OCI-LY7 (cell line): ENCODE data around the gene POLR1E. TPM values are rescaled to one million over a fixed set of nuclear protein-coding genes. Genes with fewer than 3 reads are reported as not detected.
A peak's percentile ranks its signal among the peaks of the same experiment; 100 is the strongest.

Source experiments
- BruUV-seq: library from RNA; stranded (reverse); fragments of 400-500 nt; replicated peaks from 2 replicates; lab custom pipeline; 2021; lab: Mats Ljungman, UMichigan
- CTCF ChIA-PET: fragments of 300-600 bp; sonication (Branson Sonifier 250); formaldehyde crosslinking; loops from one replicate; lab custom pipeline; 2022; ENCODE audit warnings: antibody characterized with exemption; ENCODE audit not compliant: unreplicated experiment; lab: Charles Lee
- POLR2A ChIA-PET: fragments of 300-600 bp; sonication (Branson Sonifier 250); formaldehyde crosslinking; loops from one replicate; lab custom pipeline; 2022; ENCODE audit warnings: antibody characterized with exemption; lab: Charles Lee
- DNase-seq: peaks from one replicate; pipeline ENCODE4 v3.0.0-alpha.2; 2015; ENCODE audit warnings: low spot score
- H2AFZ ChIP-seq: fragments of 200-600 bp; sonication (generic), shearing (Covaris generic); 2 replicates; pipeline ENCODE4 v1.6.1; 2014; ENCODE audit warnings: mild to moderate bottlenecking, antibody characterized with exemption, low read length, moderate library complexity
- H3K27ac ChIP-seq: fragments of 200-600 bp; sonication (generic); 2 replicates; pipeline ENCODE4 v1.5.1; 2014; ENCODE audit warnings: mixed run types, low read depth, mild to moderate bottlenecking, moderate library complexity, low read length, inconsistent platforms; ENCODE audit not compliant: poor library complexity, severe bottlenecking
- H3K36me3 ChIP-seq: fragments of 200-600 bp; sonication (generic); 2 replicates; pipeline ENCODE4 v1.6.1; 2014; ENCODE audit warnings: mild to moderate bottlenecking, antibody characterized with exemption, low read length, moderate library complexity, mixed read lengths; ENCODE audit not compliant: insufficient read depth
- H3K4me1 ChIP-seq: fragments of 200-600 bp; sonication (generic); 2 replicates; pipeline ENCODE4 v1.5.1; 2014; ENCODE audit warnings: mild to moderate bottlenecking, low read length; ENCODE audit not compliant: insufficient read depth, poor library complexity, severe bottlenecking
- H3K4me2 ChIP-seq: fragments of 200-600 bp; sonication (generic); 2 replicates; pipeline ENCODE4 v1.6.1; 2014; ENCODE audit warnings: mild to moderate bottlenecking, low read length
- H3K4me3 ChIP-seq: fragments of 200-600 bp; sonication (generic); 2 replicates; pipeline ENCODE4 v1.5.1; 2014; ENCODE audit warnings: mild to moderate bottlenecking, low read depth, low read length; ENCODE audit not compliant: poor library complexity, severe bottlenecking
- H3K79me2 ChIP-seq: fragments of 200-600 bp; sonication (generic); 2 replicates; pipeline ENCODE4 v1.6.1; 2016; ENCODE audit warnings: low read depth, mild to moderate bottlenecking, low read length, moderate library complexity, mixed read lengths; ENCODE audit not compliant: insufficient read depth
- H3K9me2 ChIP-seq: fragments of 200-600 bp; sonication (generic); 2 replicates; pipeline ENCODE4 v1.6.1; 2016; ENCODE audit warnings: mild to moderate bottlenecking, low read length, mixed read lengths; ENCODE audit not compliant: insufficient read depth
- H3K9me3 ChIP-seq: fragments of 200-600 bp; sonication (generic); 2 replicates; pipeline ENCODE4 v1.6.1; 2014; ENCODE audit warnings: mild to moderate bottlenecking, mixed run types, low read length, mixed read lengths
- H4K20me1 ChIP-seq: fragments of 200-600 bp; sonication (generic); 2 replicates; pipeline ENCODE4 v1.6.1; 2014; ENCODE audit warnings: mild to moderate bottlenecking, antibody characterized with exemption, low read length, moderate library complexity, mixed read lengths; ENCODE audit not compliant: insufficient read depth
- CTCF ChIP-seq: fragments of 200-600 bp; sonication (generic); conservative IDR thresholded peaks from 2 replicates; pipeline ENCODE4 v1.5.1; 2014; ENCODE audit warnings: mild to moderate bottlenecking, antibody characterized with exemption, low read length, moderate library complexity, mixed read lengths
- EZH2phosphoT487 ChIP-seq: fragments of 200-600 bp; sonication (generic); IDR thresholded peaks from 2 replicates; pipeline ENCODE4 v1.6.1; 2018; ENCODE audit warnings: low read depth, borderline replicate concordance, mild to moderate bottlenecking, mixed run types, antibody characterized with exemption, low read length, moderate library complexity, mixed read lengths
- intact Hi-C: fragments of 100-400 bp; cut with micrococcal nuclease; formaldehyde crosslinking; loops from one replicate; pipeline ENCODE4 v1.10.0; 2022; ENCODE audit not compliant: unreplicated experiment
- total RNA-seq, 2 experiments: library from RNA; depleted of rRNA in 1 of 2; stranded (reverse); fragments of >200 nt in 1 of 2; shearing (Covaris generic) in 1 of 2; gene quantifications; 2 replicates each; pipeline ENCODE4 v1.2.3, GENCODE V29; 2014 to 2022

The POLR1E gene
- total RNA-seq, 2 experiments from 2014 or later = 44.3 to 47.6 TPM

- Histone ChIP-seq H3K4me2 (no peak overlapping the region), H3K27ac (no peak overlapping the region), H3K9me2 (no peaks in the 10 kb centered on the region), H3K79me2 (no peaks in the 10 kb centered on the region), H3K4me1 (no peaks in the 10 kb centered on the region), H3K9me3 (no peaks in the 10 kb centered on the region), H4K20me1 (no peaks in the 10 kb centered on the region), H2AFZ (no peak overlapping the region), H3K4me3 (no peak overlapping the region), H3K36me3 (peaks cover 98% of the 10 kb centered on the region)
- no peak for DNase-seq
- ChIA-PET CTCF (no interaction called here), POLR2A (interaction anchor here (0.8 kb wide), 1 partner anchor 12 kb away, joined by 4 read pairs; no protein-coding TSS in a partner anchor)
- TSS peak; percentile 24 for BruUV-seq
- TF ChIP-seq EZH2phosphoT487 (no peak), CTCF (no peak)
- intact Hi-C loops = no loop called here
Measured at GRCh38 chr9:37498457-37498856, 12.7 kb downstream of the POLR1E start.

GRCh38 chr9:37499297-37499696 is 13.5 kb downstream of the POLR1E start:
- Histone ChIP-seq H3K4me3 (no peak overlapping the region), H3K27ac (no peak overlapping the region), H3K9me3 (no peaks in the 10 kb centered on the region), H3K36me3 (peaks cover 98% of the 10 kb centered on the region), H3K9me2 (no peaks in the 10 kb centered on the region), H3K79me2 (no peaks in the 10 kb centered on the region), H3K4me1 (no peaks in the 10 kb centered on the region), H4K20me1 (no peaks in the 10 kb centered on the region), H2AFZ (no peak overlapping the region), H3K4me2 (no peak overlapping the region)
- CTCF ChIA-PET = no interaction called here
- intact Hi-C loops = no loop called here
- no TSS peak for BruUV-seq
- TF ChIP-seq CTCF (no peak), EZH2phosphoT487 (no peak)
- POLR2A ChIA-PET = interaction anchor here (1.6 kb wide), 1 partner anchor 12 kb away, joined by 3 read pairs; no protein-coding TSS in a partner anchor
- no peak for DNase-seq

GRCh38 chr9:37501957-37502596 is 16.3 kb downstream of the POLR1E start:
- no peak for DNase-seq
- Histone ChIP-seq H3K9me2 (no peaks in the 10 kb centered on the region), H3K4me3 (no peak overlapping the region), H3K27ac (no peak overlapping the region), H3K36me3 (peaks cover 98% of the 10 kb centered on the region), H4K20me1 (no peaks in the 10 kb centered on the region), H3K4me1 (no peaks in the 10 kb centered on the region), H3K9me3 (no peaks in the 10 kb centered on the region), H3K4me2 (no peak overlapping the region), H2AFZ (no peak overlapping the region), H3K79me2 (no peaks in the 10 kb centered on the region)
- no TSS peak for BruUV-seq
- intact Hi-C loops = no loop called here
- TF ChIP-seq CTCF = no peak
- ChIA-PET POLR2A (no interaction called here), CTCF (no interaction called here)
